Transverse colon (tissue), 3 donors: ENCODE results near the gene SPDYE3.
"Not testable (repeated sequence)": the region's sequence is repeated elsewhere in the genome, so short reads cannot be mapped to it uniquely, and the experiment has no call there.

Experiments used
- EP300 ChIP-seq: sonication (generic); formaldehyde crosslinking; IDR thresholded peaks from one replicate; pipeline ENCODE4 v1.6.1; 2017; ENCODE audit warnings: antibody characterized with exemption, low read depth
- POLR2A ChIP-seq: fragments of 450-650 bp; IDR thresholded peaks from one replicate; pipeline ENCODE4 v1.6.1; 2016; ENCODE audit warnings: antibody characterized with exemption, mild to moderate bottlenecking, moderate library complexity
- TF ChIP-seq, protein P1 (sequence below), 5 experiments: fragments of 200-600 bp in 3 of 5; fragments of 450-650 bp in 2 of 5; sonication (generic) in 3 of 5; IDR thresholded peaks; 1 replicate in 2 of 5; 2 replicates in 3 of 5; pipeline ENCODE4 v1.5.1; 2016 to 2017; ENCODE audit warnings: antibody characterized with exemption in 5 of 5, inconsistent platforms in 3 of 5, mild to moderate bottlenecking in 2 of 5, moderate library complexity in 1 of 5

DNA sequence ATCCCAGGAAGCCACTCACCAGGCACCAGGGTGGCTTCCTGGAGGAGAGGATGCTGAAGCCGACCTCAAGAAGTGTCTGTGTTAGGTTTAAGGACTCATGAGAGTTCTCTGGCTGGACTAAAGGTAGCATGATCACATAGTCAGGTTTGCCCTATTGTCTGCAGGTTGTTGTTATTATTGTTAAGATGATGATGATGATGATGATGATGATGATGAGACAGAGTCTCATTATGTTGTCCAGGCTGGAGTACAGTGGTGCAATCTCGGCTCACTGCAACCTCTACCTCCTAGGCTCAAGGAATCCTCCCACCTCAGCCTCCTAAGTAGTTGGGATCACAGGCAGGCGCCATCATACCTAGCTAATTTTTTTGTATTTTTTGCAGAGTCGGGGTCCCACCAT, 43.3 kb upstream of the SPDYE3 start:
- TF ChIP-seq, protein P1, sequence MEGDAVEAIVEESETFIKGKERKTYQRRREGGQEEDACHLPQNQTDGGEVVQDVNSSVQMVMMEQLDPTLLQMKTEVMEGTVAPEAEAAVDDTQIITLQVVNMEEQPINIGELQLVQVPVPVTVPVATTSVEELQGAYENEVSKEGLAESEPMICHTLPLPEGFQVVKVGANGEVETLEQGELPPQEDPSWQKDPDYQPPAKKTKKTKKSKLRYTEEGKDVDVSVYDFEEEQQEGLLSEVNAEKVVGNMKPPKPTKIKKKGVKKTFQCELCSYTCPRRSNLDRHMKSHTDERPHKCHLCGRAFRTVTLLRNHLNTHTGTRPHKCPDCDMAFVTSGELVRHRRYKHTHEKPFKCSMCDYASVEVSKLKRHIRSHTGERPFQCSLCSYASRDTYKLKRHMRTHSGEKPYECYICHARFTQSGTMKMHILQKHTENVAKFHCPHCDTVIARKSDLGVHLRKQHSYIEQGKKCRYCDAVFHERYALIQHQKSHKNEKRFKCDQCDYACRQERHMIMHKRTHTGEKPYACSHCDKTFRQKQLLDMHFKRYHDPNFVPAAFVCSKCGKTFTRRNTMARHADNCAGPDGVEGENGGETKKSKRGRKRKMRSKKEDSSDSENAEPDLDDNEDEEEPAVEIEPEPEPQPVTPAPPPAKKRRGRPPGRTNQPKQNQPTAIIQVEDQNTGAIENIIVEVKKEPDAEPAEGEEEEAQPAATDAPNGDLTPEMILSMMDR (IDR thresholded peaks at IDR 0.05) = not testable (repeated sequence)
- not testable (repeated sequence) for TF ChIP-seq EP300, POLR2A
